Measurements from ENCODE around the gene DOCK4. TPM values are rescaled to one million over a fixed set of nuclear protein-coding genes. Genes with fewer than 3 reads are reported as not detected.

DOCK4 gene
- total and polyA plus RNA-seq, 4 donors, result 7.2 to 48.9 (median 12.8) TPM

DNA sequence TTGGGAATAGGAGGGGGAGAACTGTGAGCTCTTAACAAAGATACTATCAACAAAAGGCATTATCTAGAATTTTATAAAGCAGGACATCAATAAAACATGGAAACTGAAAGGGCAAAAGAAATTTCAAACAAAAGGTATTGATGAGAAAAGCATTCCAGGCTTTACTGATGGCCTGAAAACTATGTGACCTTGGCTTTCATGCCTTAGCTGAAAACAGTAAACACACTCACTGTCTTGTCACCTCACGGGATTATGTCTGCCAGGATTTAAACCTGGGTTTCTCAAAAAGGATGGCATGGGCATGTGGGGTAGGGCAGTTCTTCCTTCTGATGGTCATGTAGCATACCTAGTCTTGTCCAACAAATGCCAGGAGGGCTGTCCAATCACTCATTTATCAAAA, 22.9 kb downstream of the DOCK4 start:
- Histone ChIP-seq H3K27ac (ENCODE audit: low read depth in 1 of 2, low read length in 2 of 2) (no peak overlapping the region), H3K4me1 (ENCODE audit: control insufficient read depth in 4 of 4, insufficient read depth in 4 of 4, low read length in 3 of 4) (peaks cover 0 to 4% (median 1%) of the 10 kb centered on the region in 4 donors), H3K9ac (ENCODE audit: low read depth in 1 of 2, low read length in 2 of 2) (no peak overlapping the region), H3K27me3 (ENCODE audit: control insufficient read depth in 4 of 4, insufficient read depth in 4 of 4, low read length in 3 of 4) (no peaks in the 10 kb centered on the region), H3K36me3 (ENCODE audit: control insufficient read depth in 4 of 4, insufficient read depth in 3 of 4, low read depth in 1 of 4, low read length in 3 of 4) (no peaks in the 10 kb centered on the region), H3K4me3 (ENCODE audit: low read depth in 1 of 3, low read length in 3 of 3) (no peak overlapping the region), H3K9me3 (ENCODE audit: control insufficient read depth in 4 of 4, low read length in 3 of 4) (no peaks in the 10 kb centered on the region)
- 91% methylated on average over 1 of the region's 1 CpG for WGBS
- TF ChIP-seq, protein P1, sequence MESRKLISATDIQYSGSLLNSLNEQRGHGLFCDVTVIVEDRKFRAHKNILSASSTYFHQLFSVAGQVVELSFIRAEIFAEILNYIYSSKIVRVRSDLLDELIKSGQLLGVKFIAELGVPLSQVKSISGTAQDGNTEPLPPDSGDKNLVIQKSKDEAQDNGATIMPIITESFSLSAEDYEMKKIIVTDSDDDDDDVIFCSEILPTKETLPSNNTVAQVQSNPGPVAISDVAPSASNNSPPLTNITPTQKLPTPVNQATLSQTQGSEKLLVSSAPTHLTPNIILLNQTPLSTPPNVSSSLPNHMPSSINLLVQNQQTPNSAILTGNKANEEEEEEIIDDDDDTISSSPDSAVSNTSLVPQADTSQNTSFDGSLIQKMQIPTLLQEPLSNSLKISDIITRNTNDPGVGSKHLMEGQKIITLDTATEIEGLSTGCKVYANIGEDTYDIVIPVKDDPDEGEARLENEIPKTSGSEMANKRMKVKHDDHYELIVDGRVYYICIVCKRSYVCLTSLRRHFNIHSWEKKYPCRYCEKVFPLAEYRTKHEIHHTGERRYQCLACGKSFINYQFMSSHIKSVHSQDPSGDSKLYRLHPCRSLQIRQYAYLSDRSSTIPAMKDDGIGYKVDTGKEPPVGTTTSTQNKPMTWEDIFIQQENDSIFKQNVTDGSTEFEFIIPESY (IDR thresholded peaks at IDR 0.05), result no peak
- no peak for TF ChIP-seq JUND (IDR thresholded peaks at IDR 0.05)
- no peak for TF ChIP-seq MAX (IDR thresholded peaks at IDR 0.05)
- no peak for TF ChIP-seq REST (IDR thresholded peaks at IDR 0.05)
- no peak for TF ChIP-seq FOXA2 (IDR thresholded peaks at IDR 0.05)
- TF ChIP-seq GABPA (IDR thresholded peaks at IDR 0.05 in 1 of 2, conservative IDR thresholded peaks at IDR 0.05 in 1 of 2), result no peak
- no peak for TF ChIP-seq CTCF (IDR thresholded peaks at IDR 0.05; ENCODE audit: low read depth, low read length, missing input control)
- no peak for TF ChIP-seq YY1 (IDR thresholded peaks at IDR 0.05)
- TF ChIP-seq TAF1 (conservative IDR thresholded peaks at IDR 0.05), result no peak
- TF ChIP-seq, protein P2, sequence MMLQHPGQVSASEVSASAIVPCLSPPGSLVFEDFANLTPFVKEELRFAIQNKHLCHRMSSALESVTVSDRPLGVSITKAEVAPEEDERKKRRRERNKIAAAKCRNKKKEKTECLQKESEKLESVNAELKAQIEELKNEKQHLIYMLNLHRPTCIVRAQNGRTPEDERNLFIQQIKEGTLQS (IDR thresholded peaks at IDR 0.05), result no peak
- DNase-seq (ENCODE audit: low spot score), result no peak

DNA sequence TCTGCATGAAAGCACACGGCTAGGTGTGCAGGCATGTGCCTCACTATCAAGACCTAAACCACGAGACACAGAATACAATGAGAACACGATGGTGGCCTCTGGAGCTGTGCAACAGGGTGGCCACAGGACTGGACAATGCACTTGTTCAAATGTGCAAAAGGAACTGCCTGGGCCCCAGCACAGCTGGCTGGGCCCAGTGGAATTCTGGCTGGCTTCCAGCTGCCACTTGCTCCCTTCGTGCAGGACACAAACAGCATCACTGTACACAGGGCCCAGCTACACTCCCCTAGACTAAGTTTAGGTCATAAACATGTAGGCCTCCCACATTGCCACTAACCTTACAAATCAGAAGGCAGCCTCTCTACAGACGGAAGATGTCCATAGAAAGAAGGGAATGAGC, 23.4 kb downstream of the DOCK4 start:
- Histone ChIP-seq H3K9ac (ENCODE audit: low read depth in 1 of 2, low read length in 2 of 2) (no peak overlapping the region), H3K27me3 (ENCODE audit: control insufficient read depth in 4 of 4, insufficient read depth in 4 of 4, low read length in 3 of 4) (no peaks in the 10 kb centered on the region), H3K4me3 (ENCODE audit: low read depth in 1 of 3, low read length in 3 of 3) (no peak overlapping the region), H3K36me3 (ENCODE audit: control insufficient read depth in 4 of 4, insufficient read depth in 3 of 4, low read depth in 1 of 4, low read length in 3 of 4) (no peaks in the 10 kb centered on the region), H3K27ac (ENCODE audit: low read depth in 1 of 2, low read length in 2 of 2) (no peak overlapping the region), H3K4me1 (ENCODE audit: control insufficient read depth in 4 of 4, insufficient read depth in 4 of 4, low read length in 3 of 4) (peaks cover 0 to 4% (median 1%) of the 10 kb centered on the region in 4 donors), H3K9me3 (ENCODE audit: control insufficient read depth in 4 of 4, low read length in 3 of 4) (no peaks in the 10 kb centered on the region)
- WGBS, result 74% methylated on average over 5 of the region's 5 CpGs
- TF ChIP-seq FOXA1 (IDR thresholded peaks at IDR 0.05), result no peak
- DNase-seq (ENCODE audit: low spot score), result no peak

Measured in liver (tissue), 9 donors.